Measurements from ENCODE around the gene PDZD11.

GRCh38 chrX:70279081-70279480 lies 10.6 kb downstream of the PDZD11 start:
- TF ChIP-seq CTCF (conservative IDR thresholded peaks at IDR 0.05): no peak
- no peak for TF ChIP-seq EZH2 (IDR thresholded peaks at IDR 0.05; ENCODE audit: low read depth)
